22Rv1 (cell line): ENCODE measurements around the gene EXOC4.

Source experiments
- H3K27ac ChIP-seq: fragments of 450-650 bp; 2 replicates; pipeline ENCODE4 v1.5.1; 2017
- ZFX ChIP-seq: fragments of 450-650 bp; IDR thresholded peaks from 2 replicates; pipeline ENCODE4 v1.6.1; 2017; ENCODE audit warnings: antibody characterized with exemption, borderline replicate concordance
- TF ChIP-seq, protein P1 (sequence below): fragments of 450-650 bp; IDR thresholded peaks from 2 replicates; pipeline ENCODE4 v1.5.1; 2017; ENCODE audit warnings: mild to moderate bottlenecking

EXOC4 gene

DNA sequence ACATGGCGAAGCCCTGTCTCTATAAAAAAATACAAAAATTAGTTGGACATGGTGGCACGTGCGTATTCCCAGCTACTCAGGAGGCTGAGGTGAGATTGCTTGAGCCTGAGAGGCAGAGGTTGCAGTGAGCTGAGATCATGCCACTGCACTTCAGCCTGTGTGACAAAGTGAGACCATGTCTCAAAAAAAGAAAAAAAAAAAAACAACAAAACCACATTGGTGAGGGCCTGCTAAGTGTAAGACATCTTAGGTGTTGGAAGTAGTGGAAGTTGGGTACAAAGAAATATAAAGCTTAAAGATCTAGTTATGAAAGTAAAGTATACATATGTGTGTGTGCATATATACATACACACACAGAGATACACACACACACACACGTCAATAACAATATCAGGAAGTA, 228.0 kb downstream of the EXOC4 start:
- TF ChIP-seq, protein P1, sequence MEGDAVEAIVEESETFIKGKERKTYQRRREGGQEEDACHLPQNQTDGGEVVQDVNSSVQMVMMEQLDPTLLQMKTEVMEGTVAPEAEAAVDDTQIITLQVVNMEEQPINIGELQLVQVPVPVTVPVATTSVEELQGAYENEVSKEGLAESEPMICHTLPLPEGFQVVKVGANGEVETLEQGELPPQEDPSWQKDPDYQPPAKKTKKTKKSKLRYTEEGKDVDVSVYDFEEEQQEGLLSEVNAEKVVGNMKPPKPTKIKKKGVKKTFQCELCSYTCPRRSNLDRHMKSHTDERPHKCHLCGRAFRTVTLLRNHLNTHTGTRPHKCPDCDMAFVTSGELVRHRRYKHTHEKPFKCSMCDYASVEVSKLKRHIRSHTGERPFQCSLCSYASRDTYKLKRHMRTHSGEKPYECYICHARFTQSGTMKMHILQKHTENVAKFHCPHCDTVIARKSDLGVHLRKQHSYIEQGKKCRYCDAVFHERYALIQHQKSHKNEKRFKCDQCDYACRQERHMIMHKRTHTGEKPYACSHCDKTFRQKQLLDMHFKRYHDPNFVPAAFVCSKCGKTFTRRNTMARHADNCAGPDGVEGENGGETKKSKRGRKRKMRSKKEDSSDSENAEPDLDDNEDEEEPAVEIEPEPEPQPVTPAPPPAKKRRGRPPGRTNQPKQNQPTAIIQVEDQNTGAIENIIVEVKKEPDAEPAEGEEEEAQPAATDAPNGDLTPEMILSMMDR = no peak
- no peak for TF ChIP-seq ZFX
- H3K27ac ChIP-seq = no peak overlapping the region

DNA sequence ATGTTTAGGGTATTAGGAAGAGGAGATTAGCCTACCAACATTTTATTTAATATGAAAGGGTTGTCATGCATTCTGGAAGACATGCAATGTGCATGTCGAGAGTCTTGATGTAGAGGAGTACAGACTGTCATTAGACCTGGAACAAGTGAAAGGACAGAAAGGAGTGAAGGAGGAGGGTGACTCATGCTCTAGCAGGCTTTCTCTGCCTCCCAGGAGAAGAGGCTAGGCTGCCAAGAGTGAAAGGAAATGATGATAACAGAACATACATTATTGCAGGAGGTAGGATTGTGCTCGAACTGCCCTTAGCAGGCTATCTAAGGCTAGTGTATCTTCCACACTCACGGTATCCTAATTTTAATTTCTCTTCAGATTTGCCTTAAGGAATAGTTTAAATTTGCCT, 228.8 kb downstream of the EXOC4 start:
- no peak overlapping the region for H3K27ac ChIP-seq
- TF ChIP-seq, protein P1 = no peak
- TF ChIP-seq ZFX = no peak

DNA sequence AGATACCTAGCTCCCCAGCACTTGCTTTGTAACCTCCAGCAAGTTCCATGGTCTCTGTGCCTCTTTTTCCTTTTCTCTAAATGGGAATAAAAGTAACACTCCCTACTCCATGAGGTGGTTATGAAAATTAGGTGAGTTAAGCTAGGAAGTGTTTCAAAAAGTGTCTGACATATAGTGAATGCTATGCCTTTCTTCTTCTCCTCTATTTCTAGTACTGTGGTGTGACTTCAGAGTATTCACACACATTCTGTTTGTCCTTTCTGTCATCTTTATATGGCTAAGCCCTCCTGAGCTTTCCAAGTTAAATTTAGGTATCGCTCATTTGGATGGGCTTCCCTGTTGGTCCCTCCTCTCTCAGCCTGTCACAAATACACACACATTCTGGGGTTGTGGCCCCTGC, 229.7 kb downstream of the EXOC4 start:
- no peak for TF ChIP-seq ZFX
- TF ChIP-seq, protein P1 = no peak
- H3K27ac ChIP-seq = no peak overlapping the region

DNA sequence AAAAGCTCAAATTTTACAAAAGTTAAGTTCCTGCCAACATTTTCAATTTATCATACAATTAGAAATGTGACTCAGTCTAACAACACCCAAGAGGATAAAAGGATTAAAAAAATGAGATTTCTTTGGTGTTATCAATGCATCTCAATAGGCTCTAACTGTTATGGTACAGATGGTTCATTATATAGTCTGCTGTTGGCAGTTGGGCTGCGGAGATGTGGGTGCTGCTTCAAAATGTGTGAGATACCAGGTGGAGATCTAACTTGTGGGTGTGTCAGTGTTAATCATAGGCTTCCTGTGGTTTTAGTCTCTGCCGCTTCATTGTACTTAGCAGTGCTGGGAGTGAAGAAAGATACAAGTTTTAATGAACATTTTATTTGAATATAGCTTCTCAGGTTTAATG, 231.2 kb downstream of the EXOC4 start:
- no peak overlapping the region for H3K27ac ChIP-seq
- TF ChIP-seq, protein P1 = no peak
- no peak for TF ChIP-seq ZFX

DNA sequence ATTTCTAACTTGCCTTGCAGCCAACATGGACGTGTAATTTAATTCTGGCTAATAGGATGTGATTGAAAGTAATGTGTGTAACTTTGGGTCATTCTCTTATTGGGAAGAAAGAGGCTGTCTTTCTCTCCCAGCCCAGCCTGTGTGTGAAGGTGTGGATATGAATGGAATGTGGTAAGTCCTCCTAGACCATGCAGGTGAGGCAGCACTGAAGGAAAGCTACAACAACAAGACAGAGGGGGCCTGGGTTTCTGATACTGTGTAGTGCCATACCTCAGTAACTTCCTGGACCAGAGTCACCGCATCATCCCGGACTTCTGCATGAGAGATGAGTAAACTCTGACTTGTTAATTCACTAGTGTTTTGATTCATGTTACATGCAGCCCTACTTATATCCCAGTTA, 237.0 kb downstream of the EXOC4 start:
- no peak for TF ChIP-seq ZFX
- TF ChIP-seq, protein P1 = no peak
- no peak overlapping the region for H3K27ac ChIP-seq

DNA sequence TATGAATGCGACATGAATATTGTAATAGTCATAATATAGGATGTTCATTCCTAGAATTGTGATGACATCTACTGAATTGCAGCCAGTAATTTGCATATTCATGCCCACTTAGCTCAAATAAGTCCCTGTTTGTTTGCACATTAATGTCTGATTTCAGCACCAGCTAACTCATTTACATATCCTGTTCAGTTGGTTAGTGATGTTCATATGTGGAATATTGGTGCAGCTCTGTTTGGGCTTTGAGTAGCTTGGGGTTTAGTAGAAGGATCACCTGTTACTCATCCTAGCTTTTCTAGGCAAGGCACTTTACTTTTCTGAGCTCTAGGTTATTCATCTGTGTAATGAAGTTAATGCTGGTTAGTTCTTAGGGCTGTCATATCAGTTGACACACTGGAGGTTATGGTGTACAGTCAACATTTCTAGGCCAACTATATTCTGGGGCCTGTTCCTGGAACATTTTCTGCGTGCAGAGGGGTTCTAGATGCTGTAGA, 238.4 kb downstream of the EXOC4 start:
- TF ChIP-seq, protein P1 = no peak
- no peak for TF ChIP-seq ZFX
- no peak overlapping the region for H3K27ac ChIP-seq

DNA sequence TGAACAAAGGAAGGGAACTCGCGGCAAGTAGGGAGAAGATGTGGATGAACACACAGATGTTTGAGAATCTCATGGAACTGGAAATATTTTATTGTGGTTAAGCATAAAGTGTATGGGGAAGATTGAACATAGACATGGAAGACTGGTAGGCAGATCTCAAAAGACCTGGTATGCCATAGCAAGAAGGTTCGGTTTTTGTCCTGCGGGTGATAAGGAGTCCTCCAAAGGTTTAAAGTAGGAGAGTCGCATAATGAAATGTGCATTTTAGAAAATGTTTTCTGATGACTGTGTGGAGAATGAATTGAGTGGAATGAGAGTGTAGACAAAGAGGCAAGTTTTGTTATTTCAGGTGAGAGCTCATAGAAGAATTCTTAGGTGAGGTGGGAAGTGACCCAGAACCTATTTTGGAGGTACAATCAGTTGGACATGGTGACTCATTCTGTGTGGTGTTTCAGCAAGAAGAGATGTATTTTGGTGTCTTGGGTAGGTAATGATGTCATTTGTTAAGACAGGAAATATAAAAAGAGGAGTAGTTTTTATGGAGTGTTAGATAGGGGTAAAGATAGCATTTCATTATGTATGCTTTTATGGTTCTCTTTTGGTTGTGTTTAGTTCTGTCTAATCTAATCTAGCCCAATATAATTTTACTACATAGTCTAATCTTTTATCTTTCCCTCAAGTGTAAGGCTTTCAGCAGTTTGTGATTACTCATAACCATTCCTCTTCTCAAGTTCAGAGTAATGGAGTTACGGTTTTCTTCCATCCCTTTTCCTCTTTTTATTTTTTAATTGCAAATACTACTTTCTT, 239.2 kb downstream of the EXOC4 start:
- TF ChIP-seq, protein P1 = no peak
- TF ChIP-seq ZFX = no peak
- H3K27ac ChIP-seq = no peak overlapping the region
